GM21528 (cell line): ENCODE measurements around the gene ADCK2.
"Not testable (repeated sequence)": the region's sequence is repeated elsewhere in the genome, so short reads cannot be mapped to it uniquely, and the experiment has no call there.

Experiments
- ATAC-seq: cut with Tn5 transposase; IDR thresholded peaks from one replicate; pipeline ENCODE4 v1.9.1; 2021; ENCODE audit warnings: mild to moderate bottlenecking, moderate library complexity; ENCODE audit not compliant: unreplicated experiment, low FRiP score

ADCK2 gene

GRCh38 chr7:140673063-140673773 is 473 bp downstream of the ADCK2 start:
- peak; percentile 44 for ATAC-seq

GRCh38 chr7:140673774-140674155 is 1.0 kb downstream of the ADCK2 start:
- ATAC-seq, result no peak

- ATAC-seq, result peak; percentile 37
Measured at GRCh38 chr7:140674356-140674800, 1.6 kb downstream of the ADCK2 start.

DNA sequence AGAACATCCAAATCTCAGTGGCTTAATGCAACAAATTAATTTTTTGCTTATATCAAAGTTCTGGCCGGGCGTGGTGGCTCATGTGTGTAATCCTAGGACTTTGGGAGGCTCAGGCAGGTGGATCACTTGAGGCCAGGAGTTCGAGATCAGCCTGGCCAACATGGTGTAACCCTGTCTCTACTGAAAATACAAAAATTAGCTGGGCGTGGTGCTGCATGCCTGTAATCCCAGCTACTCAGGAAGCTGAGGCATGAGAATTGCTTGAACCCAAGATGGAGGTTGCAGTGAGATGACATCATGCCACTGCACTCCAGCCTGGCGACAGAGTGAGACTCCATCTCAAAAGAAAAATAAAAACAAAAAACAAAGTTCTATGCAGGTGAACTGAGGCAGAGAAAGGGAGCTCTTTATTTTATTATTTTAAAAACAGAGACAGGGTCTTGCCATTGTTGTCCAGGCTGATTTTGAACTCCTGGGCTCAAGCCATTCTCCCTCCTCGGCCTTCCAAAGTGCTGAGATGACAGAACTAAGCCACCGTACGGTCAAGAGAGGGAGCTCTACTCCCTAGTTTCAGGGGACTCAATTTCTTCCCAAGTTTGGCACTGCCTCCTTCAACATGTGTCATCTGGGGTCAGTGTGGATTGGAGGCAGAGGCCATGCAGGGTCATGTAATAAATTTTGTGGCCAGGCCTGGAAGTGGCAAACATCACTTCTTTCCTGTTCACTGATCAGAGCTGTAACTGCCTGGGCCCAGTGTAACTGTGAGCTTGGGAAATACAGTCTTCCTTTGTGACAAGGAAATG is 2.4 kb downstream of the ADCK2 start:
- ATAC-seq, result no peak

DNA sequence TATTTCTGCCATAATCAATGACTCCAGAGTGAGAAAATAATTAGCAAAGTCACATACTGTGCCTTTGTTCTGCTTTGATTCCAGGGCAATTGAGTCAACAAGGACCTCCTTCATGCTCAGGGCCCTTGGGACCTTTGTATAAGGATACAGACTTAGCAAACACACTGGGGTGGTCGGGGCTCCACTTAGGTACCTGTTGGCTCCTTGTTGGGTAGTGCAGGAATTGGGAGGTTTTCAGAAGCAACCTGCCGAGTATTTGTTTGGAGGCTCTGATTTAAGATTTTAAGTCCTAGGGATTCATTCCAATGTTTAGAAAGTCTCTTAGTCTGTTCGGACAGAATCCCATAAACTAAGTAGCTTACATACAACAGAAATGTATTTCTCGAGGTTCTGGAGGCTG is 3.0 kb downstream of the ADCK2 start:
- no peak for ATAC-seq

DNA sequence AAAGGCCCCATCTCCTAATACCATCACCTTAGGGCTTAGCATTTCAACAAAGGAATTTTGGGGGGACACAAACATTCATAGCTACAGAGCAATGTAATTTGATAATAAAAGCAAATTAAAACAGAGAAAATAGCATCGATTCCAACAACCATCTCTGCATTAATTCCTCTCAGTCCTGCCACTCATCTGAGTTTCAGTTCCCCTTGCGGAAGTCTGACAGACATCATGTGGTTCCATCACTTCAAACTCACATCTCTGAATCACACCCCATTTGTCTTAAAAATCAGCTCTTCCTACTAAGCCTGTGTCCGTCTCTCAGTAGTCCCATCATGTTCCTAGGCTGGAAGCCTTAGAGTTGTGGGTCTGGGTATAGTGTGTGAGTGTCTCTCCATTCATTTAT is 3.6 kb downstream of the ADCK2 start:
- ATAC-seq, result peak; percentile 43

DNA sequence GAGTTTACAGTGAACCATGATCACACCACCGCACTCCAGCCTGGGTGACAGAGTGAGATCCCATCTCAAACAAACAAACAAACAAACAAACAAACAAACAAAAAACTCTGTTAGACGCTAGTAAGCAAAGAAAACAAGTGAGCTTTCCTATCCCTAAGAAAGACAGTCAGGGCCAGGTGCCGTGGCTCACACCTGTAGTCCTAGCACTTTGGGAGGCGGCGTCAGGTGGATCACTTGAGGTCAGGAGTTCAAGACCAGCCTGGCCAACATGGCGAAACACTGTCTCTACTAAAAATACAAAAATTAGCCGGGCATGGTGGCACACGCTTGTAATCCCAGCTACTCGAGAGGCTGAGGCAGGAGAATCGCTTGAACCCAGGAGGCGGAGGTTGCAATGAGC is 4.2 kb downstream of the ADCK2 start:
- not testable (repeated sequence) for ATAC-seq

GRCh38 chr7:140677496-140677895 is 4.8 kb downstream of the ADCK2 start:
- no peak for ATAC-seq

DNA sequence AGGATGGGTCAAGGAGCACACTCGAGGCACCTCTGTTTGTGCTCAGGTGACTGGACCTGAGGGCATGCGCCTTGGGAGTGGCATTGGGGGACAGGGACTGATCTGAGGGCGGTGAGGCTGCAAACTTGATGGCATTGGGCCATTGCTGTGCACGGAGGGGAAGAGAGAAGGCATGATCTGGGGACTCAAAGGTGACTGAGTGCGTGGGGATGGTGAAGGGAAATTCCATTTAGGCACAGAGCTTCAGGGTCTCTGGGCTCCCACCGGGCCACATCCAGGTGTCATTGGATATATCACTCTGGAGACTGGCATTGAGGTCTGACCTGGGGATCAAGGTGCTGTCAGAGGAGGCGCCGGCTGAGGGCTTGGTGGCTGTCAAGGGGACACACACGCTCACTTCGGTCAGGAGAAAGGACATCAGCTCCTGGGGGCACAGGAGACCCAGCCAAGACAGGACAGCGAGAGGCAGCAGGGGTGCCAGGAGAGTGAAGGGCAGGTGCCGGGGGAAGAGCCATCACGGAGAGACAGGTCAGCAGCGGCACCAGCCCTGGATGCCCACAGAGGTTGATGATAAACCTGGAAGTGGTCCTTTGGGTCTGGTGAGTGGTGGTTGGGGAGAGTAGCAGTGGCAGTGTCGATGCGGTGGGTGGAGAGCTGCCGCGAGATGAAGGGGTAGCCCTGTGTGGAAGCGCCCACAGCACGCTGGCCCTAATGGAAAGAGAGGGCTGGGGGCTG is 5.5 kb downstream of the ADCK2 start:
- no peak for ATAC-seq

DNA sequence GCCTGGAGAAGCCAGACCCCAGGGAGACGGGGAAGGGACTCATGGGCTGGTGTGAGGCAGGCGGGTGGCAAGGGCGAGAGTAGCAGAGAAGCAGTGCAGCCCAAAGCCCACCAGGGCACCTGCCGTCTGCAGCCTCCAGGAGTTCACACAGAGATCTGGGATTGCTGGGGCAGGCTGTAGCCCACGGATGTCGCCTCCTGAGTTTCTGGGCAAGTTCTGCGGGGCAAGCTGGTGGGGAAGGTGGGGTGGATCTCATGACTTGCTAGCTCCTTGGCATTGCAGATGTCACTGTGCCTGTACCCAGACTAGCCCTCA is 6.0 kb downstream of the ADCK2 start:
- ATAC-seq, result no peak

DNA sequence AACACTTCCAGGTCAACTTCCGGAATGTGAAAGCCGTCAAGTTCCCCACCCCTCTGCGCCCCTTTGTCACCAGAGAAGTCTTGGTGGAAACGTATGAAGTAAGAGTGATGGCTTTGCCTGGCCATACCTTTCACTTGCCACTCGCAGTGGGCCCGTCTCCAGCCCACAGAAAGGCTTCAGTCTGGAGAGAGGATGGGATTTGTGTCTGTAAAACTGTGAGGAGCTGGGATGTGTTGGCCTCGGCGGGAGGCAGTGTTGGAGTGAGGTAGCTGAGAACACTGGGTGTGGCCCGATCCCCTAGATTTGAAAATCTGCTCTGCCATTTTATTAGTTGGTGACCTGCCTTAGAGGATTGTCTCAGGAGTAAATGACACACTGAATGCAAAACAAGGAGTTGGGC is 6.4 kb downstream of the ADCK2 start:
- no peak for ATAC-seq

DNA sequence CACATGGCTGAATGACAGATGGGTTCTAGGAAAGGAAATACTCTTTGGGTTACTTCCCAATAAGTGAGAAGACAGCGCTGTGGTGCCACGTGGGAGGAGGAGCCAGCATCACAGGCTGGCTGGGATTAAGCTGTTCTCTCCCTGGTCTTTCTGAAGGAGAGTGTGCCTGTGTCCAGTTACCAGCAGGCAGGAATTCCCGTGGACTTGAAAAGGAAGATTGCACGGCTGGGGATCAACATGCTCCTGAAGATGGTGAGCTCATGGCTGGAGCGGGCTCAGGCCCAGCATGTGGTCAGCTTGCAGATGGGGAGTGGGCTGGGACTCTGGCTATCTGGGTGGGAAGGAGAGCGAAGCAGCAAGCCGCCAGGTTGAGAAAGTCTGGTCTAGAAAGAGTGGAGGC is 8.1 kb downstream of the ADCK2 start:
- ATAC-seq, result no peak

- no peak for ATAC-seq
Measured at GRCh38 chr7:140681766-140682165, 9.0 kb downstream of the ADCK2 start.

- no peak for ATAC-seq
Measured at GRCh38 chr7:140683657-140684056, 10.9 kb downstream of the ADCK2 start.

GRCh38 chr7:140684066-140684950 is 11.6 kb downstream of the ADCK2 start:
- ATAC-seq, result no peak

DNA sequence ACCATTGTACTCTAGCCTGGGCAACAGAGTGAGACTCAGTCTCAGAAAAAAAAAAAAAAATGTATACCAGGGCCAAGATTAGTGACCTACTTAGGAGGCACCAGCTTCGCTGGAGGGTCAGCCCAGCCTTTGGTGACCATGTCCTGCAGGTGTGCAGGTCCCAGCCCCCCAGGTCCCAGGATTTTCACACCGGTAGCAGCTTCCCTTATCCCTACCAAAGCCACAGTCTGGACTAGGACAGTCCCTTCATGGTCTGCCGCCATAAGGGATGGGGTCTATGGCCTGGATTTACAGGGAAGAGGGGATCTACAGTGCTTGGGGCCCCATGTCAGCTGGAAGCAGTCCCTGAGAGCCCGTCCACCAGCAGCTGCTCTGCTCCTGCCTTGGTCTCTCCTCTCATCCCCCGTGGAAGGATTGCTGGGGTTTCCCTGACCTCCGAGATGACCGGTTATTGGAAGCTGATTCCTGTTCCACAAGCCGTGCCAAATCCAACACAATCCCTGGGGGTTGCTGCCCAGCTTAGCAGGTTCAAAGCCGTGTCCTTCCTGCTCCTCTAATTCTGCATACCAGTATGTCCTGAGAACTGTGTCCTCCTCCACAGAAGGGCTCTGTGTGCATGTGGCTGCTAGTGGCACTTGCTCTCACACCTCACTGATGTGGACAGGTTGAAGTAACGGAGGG is 12.8 kb downstream of the ADCK2 start:
- no peak for ATAC-seq

- no peak for ATAC-seq
Measured at GRCh38 chr7:140686921-140687320, 14.2 kb downstream of the ADCK2 start.

DNA sequence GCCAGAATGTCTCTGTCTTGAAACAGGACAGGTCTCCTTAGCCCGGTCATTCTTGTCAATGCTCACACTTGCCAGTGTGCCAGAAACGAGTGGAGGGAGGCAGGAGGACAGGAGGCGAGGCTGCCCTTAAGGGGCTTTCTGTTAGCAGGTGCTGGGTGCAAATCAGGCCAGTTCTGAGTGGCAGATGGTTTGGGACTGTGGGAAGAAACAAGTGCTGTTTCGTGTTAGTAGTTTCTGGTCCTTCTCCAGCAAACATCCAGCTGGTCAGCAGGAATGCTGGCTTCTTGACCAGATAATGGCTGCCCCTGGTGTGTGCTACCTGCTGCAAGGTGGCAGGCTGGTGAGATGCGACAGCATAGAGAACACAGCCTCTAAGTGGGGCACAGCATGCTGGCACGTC is 15.6 kb downstream of the ADCK2 start:
- ATAC-seq, result no peak

DNA sequence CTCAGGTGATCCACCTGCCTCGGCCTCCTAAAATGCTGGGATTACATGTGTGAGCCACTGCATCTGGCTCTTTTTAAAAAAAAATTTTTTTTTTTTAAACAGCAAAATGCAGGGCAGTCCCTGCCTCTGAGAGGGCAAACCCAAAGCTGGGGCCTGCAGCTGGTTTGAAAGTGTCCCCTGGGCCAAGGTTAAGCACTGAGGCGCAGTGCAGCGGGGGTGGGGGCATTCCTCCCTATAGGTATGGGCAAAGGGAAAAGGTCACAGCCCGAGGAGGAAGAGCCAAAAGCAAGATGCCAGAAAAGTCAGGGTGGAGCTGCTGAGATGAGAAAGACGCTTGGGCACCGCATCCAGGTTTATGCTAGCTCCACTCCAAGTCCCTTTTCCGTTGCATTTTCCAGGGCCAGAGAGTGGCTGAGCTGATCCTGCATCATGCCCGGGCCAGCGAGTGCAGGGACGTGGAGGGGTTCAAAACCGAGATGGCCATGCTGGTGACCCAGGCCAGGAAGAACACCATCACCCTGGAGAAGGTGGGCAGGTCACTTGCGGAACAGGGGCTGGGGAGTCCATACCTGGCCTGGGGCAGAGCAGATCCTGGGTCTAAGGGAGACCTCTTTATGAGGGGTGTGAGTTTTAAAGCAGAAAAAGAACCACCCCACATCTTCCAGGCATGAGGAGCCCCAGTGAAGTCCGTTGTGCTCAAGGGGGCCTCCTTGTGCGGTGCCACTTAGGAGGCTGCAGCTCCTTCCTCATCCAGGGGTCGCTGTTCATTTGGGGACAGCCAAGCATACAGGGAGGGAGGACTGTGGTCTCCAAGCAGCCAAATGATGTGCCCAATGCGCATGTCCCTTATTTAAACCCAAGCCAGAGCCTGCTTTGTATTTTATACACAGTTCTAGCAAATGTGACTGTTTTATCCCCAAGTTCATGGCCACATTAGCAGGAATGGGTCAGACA is 16.7 kb downstream of the ADCK2 start:
- ATAC-seq, result no peak
